ENCODE data around the gene DOLK. TPM values are rescaled to one million over a fixed set of nuclear protein-coding genes. Genes with fewer than 3 reads are reported as not detected.
"Not testable (repeated sequence)": the region's sequence is repeated elsewhere in the genome, so short reads cannot be mapped to it uniquely, and the experiment has no call there.

Gene DOLK
- total and polyA plus RNA-seq, 2 of the 4 experiments (the other 2 are of a cell fraction): 23.2 to 30.8 TPM

GRCh38 chr9:128945798-128946501 lies 1.5 kb downstream of the DOLK start (continued):
- no peak for TF ChIP-seq FOS (IDR thresholded peaks at IDR 0.05; ENCODE audit: low read depth, low read length)

DNA sequence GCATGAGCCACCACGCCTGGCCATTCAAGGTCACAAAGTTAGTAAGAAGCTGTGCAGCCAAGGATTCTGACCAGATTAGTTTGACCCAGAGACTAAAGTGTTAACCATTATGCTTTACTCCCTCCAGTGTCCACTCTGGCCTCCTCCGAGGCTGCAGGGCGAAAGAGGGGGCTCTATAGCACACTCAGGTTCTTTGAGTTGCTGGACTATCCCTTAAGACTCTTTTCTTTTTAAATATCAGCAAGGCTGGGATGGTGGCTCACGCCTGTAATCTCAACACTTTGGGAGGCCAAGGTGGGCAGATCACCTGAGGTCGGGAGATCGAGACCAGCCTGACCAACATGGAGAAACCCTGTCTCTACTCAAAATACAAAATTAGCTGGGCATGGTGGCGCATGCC lies 2.4 kb downstream of the DOLK start:
- H2BK120ac ChIP-seq (ENCODE audit: low read depth, low read length); H3K4ac ChIP-seq (ENCODE audit: low read depth, low read length); CTCF ChIA-PET; POLR2A ChIA-PET (ENCODE audit: unreplicated experiment); H3K9me3 ChIP-seq (ENCODE audit: control insufficient read depth, insufficient read depth, low read length); H4K20me1 ChIP-seq (ENCODE audit: insufficient read depth, low read length); H3K4me1 ChIP-seq (ENCODE audit: control insufficient read depth, insufficient read depth, low read length); in situ Hi-C loops (cut with MboI; ENCODE audit: low sequenced_read_pairs); H3K18ac ChIP-seq (ENCODE audit: low read depth, low read length); H3K56ac ChIP-seq (ENCODE audit: extremely low read depth, insufficient read depth, low read length); H3K27ac ChIP-seq (ENCODE audit: insufficient read depth, low read length); H4K5ac ChIP-seq (ENCODE audit: low read depth, low read length); H3K4me3 ChIP-seq (ENCODE audit: insufficient read depth, low read depth, low read length); H3K9ac ChIP-seq (ENCODE audit: low read depth, low read length); BruUV-seq (replicated peaks); H2BK20ac ChIP-seq (ENCODE audit: low read depth, low read length); H2BK15ac ChIP-seq (ENCODE audit: low read depth, low read length); ATAC-seq (ENCODE audit: low read depth); DNase-seq; H3K14ac ChIP-seq (replicated peaks; ENCODE audit: low read depth, low read length); H2AK5ac ChIP-seq (ENCODE audit: low read depth, low read length); H2AK9ac ChIP-seq (replicated peaks; ENCODE audit: low read depth, low read length, poor library complexity); H4K8ac ChIP-seq (ENCODE audit: low read depth in 2 of 2, low read length in 2 of 2); H2BK5ac ChIP-seq (ENCODE audit: low read depth, low read length, poor library complexity, severe bottlenecking); H3K23ac ChIP-seq (ENCODE audit: low read depth, low read length); dilution Hi-C loops (cut with HindIII; ENCODE audit: low sequenced_read_pairs, unreplicated experiment); H2AFZ ChIP-seq (replicated peaks; ENCODE audit: low read length, poor library complexity); H3K27me3 ChIP-seq (ENCODE audit: control insufficient read depth, insufficient read depth, low read length); H3K36me3 ChIP-seq (ENCODE audit: control insufficient read depth, insufficient read depth, low read length); H4K91ac ChIP-seq (ENCODE audit: insufficient read depth, low read depth, low read length); H3K4me2 ChIP-seq (ENCODE audit: low read depth, low read length): not testable (repeated sequence)
- 70% methylated on average over 2 of the region's 7 CpGs; no CpG with 5 or more reads in 1 of the 2 experiments for WGBS, 2 experiments (ENCODE audit: extremely low coverage in 2 of 2, insufficient read length in 1 of 2)
- H3K9me1 ChIP-seq (ENCODE audit: insufficient read depth, low read length): peaks cover 16% of the 10 kb centered on the region
- intact Hi-C loops (cut with micrococcal nuclease): loop anchor here (5.0 kb wide), 2 partner anchors 63 to 83 kb away; partner anchors contain the start of genes KYAT1 and LRRC8A
- peaks cover 25 to 45% of the 10 kb centered on the region in 2 experiments for H3K79me1 ChIP-seq (ENCODE audit: low read depth in 1 of 2, low read length in 2 of 2)

All from IMR-90 (cell line).